Stomach (tissue), 4 donors: Measurements from ENCODE around the gene ETV5.

ENCODE experiments used
- CTCF ChIP-seq, 7 experiments: fragments of 450-650 bp in 4 of 7; fragments of 200-600 bp in 3 of 7; sonication (generic) in 3 of 7; IDR thresholded peaks; one replicate each; pipeline ENCODE4 v1.5.1; 2016 to 2019; ENCODE audit warnings: antibody characterized with exemption in 7 of 7, control low read depth in 2 of 7, mild to moderate bottlenecking in 1 of 7
- POLR2A ChIP-seq, 4 donors: fragments of 450-650 bp; IDR thresholded peaks; one replicate each; pipeline ENCODE4 v1.6.1; 2016; ENCODE audit warnings: antibody characterized with exemption in 4 of 4, control low read depth in 2 of 4, mild to moderate bottlenecking in 1 of 4, moderate library complexity in 1 of 4

- TF ChIP-seq POLR2A (IDR thresholded peaks at IDR 0.05) (no peak), CTCF (IDR thresholded peaks at IDR 0.05) (no peak)
Observed at GRCh38 chr3:186127463-186127862, 18.6 kb upstream of the ETV5 start.
